NCI-H2107 treated with DMSO at 0.1 percent for 48 hours (cell line): Measurements from ENCODE around the gene TRIOBP.
"Not testable (repeated sequence)": the region's sequence is repeated elsewhere in the genome, so short reads cannot be mapped to it uniquely, and the experiment has no call there.

Source experiments
- DNase-seq: peaks from one replicate; lab custom pipeline; 2025; ENCODE audit not compliant: unreplicated experiment; lab: John Stamatoyannopoulos, UW

Gene TRIOBP, protein sequence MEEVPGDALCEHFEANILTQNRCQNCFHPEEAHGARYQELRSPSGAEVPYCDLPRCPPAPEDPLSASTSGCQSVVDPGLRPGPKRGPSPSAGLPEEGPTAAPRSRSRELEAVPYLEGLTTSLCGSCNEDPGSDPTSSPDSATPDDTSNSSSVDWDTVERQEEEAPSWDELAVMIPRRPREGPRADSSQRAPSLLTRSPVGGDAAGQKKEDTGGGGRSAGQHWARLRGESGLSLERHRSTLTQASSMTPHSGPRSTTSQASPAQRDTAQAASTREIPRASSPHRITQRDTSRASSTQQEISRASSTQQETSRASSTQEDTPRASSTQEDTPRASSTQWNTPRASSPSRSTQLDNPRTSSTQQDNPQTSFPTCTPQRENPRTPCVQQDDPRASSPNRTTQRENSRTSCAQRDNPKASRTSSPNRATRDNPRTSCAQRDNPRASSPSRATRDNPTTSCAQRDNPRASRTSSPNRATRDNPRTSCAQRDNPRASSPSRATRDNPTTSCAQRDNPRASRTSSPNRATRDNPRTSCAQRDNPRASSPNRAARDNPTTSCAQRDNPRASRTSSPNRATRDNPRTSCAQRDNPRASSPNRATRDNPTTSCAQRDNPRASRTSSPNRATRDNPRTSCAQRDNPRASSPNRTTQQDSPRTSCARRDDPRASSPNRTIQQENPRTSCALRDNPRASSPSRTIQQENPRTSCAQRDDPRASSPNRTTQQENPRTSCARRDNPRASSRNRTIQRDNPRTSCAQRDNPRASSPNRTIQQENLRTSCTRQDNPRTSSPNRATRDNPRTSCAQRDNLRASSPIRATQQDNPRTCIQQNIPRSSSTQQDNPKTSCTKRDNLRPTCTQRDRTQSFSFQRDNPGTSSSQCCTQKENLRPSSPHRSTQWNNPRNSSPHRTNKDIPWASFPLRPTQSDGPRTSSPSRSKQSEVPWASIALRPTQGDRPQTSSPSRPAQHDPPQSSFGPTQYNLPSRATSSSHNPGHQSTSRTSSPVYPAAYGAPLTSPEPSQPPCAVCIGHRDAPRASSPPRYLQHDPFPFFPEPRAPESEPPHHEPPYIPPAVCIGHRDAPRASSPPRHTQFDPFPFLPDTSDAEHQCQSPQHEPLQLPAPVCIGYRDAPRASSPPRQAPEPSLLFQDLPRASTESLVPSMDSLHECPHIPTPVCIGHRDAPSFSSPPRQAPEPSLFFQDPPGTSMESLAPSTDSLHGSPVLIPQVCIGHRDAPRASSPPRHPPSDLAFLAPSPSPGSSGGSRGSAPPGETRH (N-terminal part only)

DNA sequence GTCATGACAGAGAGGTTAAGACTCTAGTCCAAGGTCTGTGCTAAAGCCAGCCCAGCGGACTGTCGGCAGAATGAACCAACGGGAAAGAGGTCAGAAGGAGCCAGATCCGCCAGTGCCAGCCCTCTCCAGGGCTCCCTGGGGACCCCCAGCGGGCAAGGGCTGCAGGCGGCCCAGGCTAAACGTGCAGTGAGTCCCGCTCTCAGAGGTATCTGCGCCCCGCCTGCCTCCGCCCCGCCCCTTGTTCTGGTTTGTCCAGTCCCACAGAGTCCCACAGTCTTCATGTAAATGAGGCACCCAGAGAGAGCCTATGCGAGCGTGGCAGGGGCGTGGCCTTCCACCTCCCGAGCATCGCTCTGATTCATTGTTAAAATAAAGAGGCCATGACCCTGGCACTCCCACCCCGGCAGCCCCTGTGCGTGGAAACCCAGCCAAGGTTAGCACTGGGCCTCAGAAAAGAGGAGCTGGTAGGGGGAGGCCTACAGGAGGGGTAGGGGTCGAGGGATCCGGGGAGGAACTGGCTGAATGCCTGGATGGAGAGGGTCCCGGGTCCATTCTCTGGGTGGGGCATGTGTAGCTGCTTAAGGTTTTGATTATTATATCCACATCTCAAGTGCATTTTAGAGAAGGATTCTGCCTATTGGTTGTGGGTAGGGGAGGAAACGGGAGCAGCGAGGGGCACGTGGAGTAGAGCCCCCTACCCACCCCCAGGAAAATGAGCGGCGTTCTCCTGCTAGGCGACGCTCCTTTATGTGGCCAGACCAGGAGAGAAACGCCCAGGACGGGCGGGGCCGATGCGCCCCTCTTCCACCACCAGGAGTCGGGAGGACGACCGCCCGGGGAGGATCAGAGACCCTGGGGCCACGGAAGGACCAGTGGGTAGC, at the start of gene TRIOBP:
TSS of gene TRIOBP (plus strand) at position 392 of the 881 bp plus-strand sequence. CDS start 4,318 bp downstream, outside the sequence.
- peak; percentile 78 for DNase-seq

DNA sequence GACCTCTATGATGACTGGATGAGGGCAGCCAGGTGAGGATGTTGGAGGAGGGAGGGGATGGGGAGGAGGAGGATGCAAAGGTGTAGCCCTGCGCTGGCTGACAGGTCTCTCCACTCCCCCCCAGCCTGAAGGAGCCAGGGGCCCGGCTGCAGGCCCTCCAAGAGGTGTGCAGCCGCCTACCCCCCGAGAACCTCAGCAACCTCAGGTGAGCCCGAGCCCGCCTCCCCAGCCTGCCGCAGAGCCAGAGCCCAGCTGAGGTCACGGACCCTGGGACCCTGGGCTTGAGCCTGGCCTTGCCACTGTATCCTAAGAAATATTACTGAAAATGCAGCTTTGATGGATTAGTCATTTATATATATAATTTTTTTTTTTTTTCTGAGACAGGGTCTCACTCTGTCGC, 49.5 kb upstream of the TRIOBP start:
- DNase-seq, result no peak

DNA sequence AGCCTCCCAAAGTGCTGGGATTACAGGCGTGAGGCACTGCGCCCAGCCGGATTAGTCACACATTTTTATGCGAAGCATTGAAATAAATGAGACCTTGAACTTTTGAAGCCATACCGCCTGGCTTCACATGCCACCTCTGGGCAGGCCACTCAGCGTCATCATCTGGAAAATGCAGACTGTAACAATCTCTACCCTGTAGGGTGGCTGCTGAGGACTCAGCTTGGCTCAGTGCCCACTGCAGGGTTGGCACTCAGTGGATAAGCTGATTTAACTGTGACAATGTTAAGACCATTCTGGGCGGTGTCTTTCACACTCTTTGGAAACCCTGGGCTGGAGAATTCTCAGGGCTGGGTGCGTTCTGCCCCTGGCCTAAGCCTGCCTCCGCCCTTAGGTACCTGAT, 48.9 kb upstream of the TRIOBP start:
- no peak for DNase-seq

DNA sequence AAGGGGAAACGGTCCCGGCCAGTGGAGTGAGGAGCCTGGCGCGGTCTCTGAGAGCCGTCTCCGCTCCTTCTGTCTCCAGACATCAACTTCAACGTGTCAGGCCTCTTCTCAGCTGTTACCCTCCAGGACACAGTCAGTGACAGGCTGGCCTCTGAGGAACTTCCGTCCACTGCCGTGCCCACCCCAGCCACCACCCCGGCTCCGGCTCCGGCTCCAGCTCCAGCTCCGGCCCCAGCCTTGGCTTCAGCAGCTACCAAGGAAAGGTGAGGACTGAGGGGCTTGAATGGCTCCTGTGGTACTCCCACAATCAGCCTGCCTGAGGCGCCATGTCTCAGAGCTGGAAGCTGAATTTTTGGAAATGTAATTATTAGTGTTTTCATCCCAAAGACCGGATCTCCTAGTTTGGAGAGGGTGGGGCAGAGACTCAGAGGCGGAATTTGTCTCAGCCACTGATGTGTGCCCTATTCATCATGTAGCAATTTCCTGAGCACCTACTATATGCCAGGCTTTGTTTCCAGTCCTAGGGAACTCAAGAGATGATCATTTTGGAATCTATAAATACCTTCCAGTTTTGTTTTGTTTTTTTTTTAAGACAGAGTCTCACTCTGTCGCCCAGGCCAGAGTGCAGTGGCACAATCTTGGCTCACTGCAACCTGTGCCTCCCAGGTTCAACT, 46.2 kb upstream of the TRIOBP start:
- no peak for DNase-seq

DNA sequence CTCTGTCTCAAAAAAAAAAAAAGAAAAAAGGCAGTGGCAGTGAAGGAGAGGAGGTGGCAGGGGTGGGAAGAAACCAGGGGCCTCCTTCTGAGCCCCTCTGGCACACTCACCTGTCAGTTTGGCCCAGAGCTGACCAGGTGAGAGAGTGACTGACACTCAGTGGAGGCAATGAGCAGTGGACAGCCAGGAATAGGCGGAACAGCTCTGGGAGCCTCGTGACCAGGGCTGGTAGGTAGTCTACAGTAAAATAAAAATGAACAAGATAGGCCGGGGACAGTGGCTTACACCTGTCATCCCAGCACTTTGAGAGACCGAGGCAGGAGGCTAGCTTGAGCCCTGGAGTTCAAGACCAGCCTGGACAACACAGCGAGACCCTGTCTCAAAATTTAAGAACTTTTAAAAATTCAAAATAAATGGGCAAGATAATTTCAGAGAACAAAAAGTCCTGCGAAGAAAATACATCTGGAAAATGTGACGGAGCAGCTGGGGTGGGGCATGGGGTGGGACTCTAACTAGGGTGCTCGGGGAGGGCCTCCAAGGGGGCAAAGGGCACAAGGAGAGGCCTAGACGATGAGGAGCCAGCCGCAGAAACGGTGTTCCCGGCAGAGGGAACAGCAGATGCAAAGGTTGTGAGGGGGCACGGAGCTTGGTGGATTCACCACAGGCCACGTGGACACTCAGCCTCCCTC, 42.1 kb upstream of the TRIOBP start:
- DNase-seq, result no peak

DNA sequence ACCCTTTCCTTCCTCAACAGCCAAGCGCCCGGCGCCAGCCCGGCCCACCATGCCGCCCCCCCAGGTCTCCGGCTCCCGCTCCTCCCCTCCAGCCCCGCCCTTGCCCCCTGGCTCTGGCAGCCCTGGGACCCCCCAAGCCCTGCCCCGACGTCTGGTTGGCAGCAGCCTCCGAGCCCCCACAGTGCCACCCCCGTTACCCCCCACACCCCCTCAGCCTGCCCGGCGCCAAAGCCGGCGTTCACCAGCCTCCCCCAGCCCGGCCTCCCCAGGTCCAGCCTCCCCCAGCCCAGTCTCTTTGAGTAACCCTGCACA, 41.6 kb upstream of the TRIOBP start:
- DNase-seq, result no peak

DNA sequence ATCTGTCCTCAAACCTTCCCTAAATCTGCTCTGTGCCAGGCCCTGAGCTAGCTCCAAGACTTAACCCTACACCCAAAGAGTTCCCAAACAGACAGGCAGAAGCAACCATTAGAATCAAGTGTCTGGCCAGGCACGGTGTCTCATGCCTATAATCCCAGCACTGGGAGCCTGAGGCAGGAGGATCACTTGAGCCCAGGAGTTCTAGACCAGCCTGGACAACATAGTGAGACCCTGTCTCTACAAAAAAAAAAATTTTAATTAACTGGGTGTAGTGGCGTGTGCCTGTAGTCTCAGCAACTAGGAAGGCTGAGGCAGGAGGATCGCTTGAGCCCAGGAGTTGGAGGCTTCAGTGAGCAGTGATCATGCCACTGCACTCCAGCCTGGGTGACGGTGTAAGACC, 40.3 kb upstream of the TRIOBP start:
- DNase-seq, result not testable (repeated sequence)

DNA sequence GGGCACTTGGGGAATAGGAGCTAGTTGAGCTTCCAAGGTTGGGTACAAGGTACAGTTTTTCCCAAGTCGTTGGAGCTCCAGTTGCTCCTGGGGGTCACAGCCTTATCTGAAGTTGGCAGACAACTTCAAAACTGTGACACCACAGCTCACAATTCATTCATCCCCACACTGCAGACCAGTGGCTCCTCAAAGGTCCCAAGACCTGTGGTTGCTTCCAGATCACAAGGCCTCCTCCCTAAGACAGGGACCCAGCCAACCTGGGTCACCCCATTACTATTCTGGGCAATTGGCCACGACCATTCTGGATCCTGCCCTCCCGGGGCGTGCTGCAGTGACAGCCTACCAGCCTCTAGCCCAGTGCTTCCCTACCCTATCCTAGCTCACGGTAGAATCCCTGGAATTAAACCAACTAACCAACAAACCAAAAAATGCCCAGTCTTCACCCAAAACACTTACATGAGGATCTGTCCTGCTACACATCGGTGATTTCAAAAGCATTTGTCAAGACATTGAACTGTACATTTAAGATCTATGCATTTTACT, 39.2 kb upstream of the TRIOBP start:
- DNase-seq, result no peak

DNA sequence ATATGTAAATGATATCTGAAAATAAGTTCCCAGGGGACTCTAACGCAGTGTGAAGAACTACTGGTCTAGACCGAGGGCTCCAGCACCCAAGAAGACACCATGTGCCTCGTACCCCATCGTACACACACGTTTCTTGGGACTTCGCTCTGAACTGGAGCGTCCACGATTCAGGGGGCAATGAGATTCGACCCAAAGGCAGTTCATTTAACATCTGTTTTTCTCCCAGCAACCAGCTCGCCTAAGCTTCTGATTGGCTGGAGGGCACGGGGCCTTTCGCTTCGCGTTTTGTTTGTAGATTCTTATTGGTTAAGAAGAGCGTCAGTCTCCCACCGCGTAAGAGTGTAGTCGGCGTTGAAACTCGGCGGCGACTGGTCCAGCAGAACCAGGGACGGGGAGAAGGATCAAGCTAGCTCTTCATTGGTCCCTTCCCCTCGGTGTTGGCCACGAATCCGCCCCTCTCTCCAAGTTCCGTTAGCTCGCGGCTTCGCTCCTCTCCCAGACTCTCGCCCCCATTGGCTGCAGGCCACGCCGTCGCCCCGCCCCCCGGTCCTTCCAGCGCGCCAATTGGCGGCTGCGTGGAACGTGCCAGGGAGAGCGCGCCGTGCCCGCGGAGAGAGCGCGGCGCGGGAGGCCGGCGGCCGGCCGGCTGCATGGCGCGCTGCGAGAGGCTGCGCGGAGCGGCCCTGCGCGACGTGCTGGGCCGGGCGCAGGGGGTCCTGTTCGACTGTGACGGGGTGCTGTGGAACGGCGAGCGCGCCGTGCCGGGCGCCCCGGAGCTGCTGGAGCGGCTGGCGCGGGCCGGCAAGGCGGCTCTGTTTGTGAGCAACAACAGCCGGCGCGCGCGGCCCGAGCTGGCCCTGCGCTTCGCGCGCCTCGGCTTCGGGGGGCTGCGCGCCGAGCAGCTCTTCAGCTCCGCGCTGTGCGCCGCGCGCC, 38.4 kb upstream of the TRIOBP start, which contains the start of gene PDXP:
TSS of gene PDXP (plus strand) at position 591 of the 933 bp plus-strand sequence. CDS start at position 651, 60 bp downstream.
- DNase-seq, result peak; percentile 96

DNA sequence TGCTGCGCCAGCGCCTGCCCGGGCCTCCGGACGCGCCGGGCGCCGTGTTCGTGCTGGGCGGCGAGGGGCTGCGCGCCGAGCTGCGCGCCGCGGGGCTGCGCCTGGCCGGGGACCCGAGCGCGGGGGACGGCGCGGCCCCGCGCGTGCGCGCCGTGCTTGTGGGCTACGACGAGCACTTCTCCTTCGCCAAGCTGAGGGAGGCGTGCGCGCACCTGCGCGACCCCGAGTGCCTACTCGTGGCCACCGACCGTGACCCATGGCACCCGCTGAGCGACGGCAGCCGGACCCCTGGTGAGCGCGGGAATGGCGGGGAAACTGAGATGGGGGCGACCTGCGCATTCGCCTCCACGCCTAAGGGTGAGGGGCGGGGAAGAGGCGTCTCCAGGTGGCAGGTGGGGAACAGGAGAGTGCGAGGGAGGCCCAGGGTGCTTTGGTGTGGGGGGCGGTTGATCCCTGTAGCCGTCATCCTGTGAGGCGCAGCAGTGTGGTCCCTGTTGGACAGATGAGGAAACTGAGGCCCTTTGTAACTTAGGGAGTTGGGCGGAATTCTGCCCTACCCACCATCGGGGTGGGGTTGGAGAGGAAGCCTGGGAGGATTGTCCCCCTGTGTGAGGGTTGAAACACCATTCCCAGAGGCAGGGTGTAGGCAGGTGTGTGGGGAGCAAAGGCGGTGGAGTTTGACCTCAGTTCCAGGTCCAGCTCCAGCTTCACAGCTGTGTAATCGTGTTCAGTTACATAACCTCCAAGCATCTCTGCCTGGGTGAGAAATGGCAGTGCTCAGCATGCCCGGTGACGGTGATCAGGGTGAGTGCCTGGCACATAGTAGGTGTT, 37.6 kb upstream of the TRIOBP start:
- DNase-seq, result no peak

DNA sequence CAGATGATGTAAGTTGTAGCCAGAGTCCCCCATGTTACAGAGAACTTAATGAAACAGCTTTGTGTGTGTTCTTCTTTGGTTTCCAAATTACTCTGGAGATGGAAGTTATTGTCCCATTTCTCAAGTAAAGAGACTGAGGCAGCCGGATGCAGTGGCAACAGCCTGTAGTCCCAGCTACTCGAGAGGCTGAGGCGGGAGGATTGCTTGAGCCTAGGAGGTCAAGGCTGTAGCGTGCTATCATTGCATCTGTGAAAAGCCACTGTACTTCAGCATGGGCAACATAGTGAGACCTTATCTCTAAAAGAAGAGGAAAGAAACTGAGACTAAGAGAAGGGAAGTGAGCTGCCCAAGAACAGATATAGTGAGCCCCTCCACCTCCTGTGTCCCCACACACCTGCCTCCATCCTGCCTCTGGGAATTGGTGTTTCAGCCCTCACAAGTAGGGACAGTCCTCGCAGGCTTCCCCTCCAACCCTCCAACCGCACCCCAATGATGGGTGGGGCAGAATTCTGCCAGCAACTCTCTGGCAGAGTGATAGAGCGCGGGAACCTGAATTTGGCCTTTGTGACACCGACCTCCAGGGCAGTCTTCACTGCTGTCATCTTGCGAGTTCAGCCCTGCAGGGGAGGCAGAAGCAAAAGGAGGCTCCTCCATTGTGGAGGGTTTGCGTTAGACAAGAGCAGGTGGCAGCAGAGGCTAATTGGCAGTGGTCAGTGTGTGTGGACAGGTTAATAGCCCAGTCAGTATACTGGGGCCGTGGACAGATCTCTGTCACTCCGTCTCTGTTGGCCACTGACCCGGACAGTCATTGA, 36.7 kb upstream of the TRIOBP start:
- no peak for DNase-seq

DNA sequence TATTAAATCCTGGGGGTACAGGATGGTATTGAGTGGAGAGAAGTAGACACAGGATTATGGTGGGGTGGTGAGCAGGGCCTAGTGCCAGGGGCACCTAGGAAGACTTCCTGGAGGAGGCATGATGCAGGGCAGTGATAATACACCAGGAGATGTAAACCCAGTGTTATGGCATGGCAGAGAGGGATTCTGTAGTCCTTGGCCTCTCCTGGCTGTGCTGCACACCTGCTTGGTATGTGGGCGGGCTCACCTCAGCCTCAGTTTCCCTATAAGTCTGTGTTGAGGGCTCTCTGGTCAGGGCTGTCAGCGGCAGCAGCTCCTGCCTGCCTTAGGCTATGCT, 36.2 kb upstream of the TRIOBP start:
- no peak for DNase-seq

DNA sequence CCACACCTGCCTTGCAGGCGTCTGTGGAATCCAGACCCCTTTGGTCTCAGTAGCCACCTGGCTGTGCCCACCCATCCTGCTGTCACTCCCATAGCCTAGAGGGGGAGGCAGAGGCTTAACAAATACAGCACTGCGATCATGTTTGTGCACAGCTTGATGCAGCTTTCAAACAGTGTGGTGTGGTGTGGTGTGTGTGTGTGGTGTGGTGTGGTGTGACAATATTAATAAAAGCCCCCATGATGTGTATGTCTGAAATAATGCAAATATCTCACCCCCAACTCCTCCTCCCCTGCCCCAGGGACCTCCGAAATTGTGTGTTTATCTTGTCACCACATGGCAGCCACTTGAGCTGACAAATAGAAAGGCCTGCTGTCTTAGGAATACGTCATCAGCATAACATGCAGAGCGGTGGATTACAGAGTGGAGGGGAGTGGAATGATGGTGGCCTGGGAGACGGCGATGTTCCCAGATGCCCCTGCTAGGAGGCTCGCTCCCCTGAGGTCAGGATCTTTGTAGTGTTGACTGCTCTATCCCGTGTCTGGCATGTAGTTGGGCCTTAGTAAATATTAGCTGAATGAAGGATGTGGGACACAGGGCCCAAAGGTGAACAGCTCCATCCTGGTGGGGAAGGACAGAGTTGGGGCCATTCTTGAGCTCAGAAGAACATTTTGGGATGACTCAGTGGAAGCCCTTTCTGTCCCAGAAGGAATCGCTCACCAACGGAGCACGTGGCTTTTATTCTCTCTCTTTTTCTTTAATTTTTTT, 35.5 kb upstream of the TRIOBP start:
- peak; percentile 18 for DNase-seq

DNA sequence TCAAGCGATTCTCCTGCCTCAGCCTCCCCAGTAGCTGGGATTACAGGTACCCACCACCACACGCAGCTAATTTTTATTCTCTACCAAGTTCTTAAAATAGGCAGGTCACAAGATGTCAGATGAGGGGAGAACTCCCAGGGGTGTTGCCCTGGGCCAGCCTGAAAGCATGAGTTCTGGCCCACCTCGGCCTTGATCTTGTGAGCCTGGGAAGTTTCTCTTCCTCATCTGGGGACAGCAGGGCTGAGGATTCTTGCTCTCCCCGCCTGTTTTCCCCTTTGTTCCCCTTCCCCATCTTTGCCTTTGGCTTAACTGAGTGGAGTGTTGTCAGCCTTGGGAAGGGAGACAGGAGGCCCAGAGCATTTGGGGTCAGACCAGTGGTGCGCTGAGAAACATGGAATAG, 34.8 kb upstream of the TRIOBP start:
- DNase-seq, result no peak

DNA sequence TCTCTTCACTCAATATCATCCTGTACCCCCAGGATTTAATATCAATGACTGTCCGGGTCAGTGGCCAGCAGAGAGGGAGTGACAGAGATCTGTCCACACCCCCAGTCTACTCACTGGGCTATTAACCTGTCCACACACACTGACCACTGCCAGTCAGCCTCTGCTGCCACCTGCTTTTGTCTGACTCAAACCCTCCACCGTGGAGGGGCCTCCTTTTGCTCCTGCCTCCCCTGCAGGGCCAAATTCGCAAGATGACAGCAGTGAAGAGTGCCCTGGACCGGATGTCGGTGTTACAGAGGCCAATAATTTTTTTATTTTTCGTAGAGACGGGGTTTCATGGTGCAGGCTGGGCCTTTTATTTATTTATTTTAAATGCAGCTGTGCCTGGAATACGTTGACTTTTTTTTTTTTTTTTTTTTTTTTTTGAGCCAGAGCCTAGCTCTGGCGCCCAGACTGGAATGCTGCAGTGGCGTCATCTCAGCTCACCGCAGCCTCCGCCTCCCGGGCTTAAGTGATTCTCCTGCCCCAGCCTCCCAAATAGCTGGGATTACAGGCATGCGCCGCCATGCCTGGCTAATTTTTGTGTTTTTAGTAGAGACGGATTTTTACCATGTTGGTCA, 33.2 kb upstream of the TRIOBP start:
- DNase-seq, result no peak
